A549 treated with dexamethasone at 1 μM for 4 hours (cell line): ENCODE data around the gene KRTAP5-5. TPM values are rescaled to one million over a fixed set of nuclear protein-coding genes. Genes with fewer than 3 reads are reported as not detected.

Experiments used
- total RNA-seq: library from RNA; stranded (reverse); fragments of 200-300 nt; extraction: Qiagen RNA extraction; gene quantifications from 5 replicates; pipeline ENCODE4 v1.2.3, GENCODE V29; 2022

KRTAP5-5 gene
- total RNA-seq: not detected in 5 replicates

GRCh38 chr11:1629326-1630185, at the start of gene KRTAP5-5:
Gene KRTAP5-5 (plus strand): TSS chr11:1629775. CDS start chr11:1629841, 66 bp downstream.

GRCh38 chr11:1584661-1585370, 44.8 kb upstream of the KRTAP5-5 start, which contains the start of gene KRTAP5-1:
Gene KRTAP5-1 (minus strand): TSS chr11:1585283. CDS start chr11:1585249, 34 bp downstream.

GRCh38 chr11:1597994-1598380, 31.6 kb upstream of the KRTAP5-5 start, which contains the start of gene KRTAP5-2:
Gene KRTAP5-2 (minus strand): TSS chr11:1598294. CDS start chr11:1598250, 44 bp downstream.

GRCh38 chr11:1608363-1608762, 21.2 kb upstream of the KRTAP5-5 start, which contains the start of gene KRTAP5-3:
Gene KRTAP5-3 (minus strand): TSS chr11:1608463. CDS start chr11:1608385, 78 bp downstream.

GRCh38 chr11:1622086-1622485, 7.5 kb upstream of the KRTAP5-5 start, which contains the start of gene KRTAP5-4:
Gene KRTAP5-4 (minus strand): TSS chr11:1622138. CDS start chr11:1622093, 45 bp downstream.

Other genes starting within 250 kb of the KRTAP5-5 start
- 3.9 to 7.2 TPM (median 5.8 TPM) in 5 replicates for gene BRSK2, start 239.8 kb upstream of the KRTAP5-5 start, total RNA-seq
- 36.3 to 40.7 TPM (median 39.2 TPM) in 5 replicates for gene MOB2, start 143.0 kb upstream of the KRTAP5-5 start, total RNA-seq
- gene DUSP8, start 57.5 kb upstream of the KRTAP5-5 start, total RNA-seq: 0.78 to 1.8 TPM (median 1.3 TPM) in 5 replicates
- not detected in 5 replicates for gene KRTAP5-1, start 44.5 kb upstream of the KRTAP5-5 start, total RNA-seq
- not detected in 5 replicates for gene KRTAP5-2, start 31.5 kb upstream of the KRTAP5-5 start, total RNA-seq
- gene KRTAP5-3, start 21.3 kb upstream of the KRTAP5-5 start, total RNA-seq: not detected in 5 replicates
- not detected in 5 replicates for gene KRTAP5-4, start 7.6 kb upstream of the KRTAP5-5 start, total RNA-seq
- gene KRTAP5-6, start 67.4 kb downstream of the KRTAP5-5 start, total RNA-seq: not detected in 5 replicates
- 1.1 to 2.7 TPM (median 1.3 TPM) in 5 replicates for gene IFITM10, start 120.8 kb downstream of the KRTAP5-5 start, total RNA-seq
- gene CTSD, start 134.2 kb downstream of the KRTAP5-5 start, total RNA-seq: 343 to 631 TPM (median 535 TPM) in 5 replicates
- gene SYT8, start 205.2 kb downstream of the KRTAP5-5 start, total RNA-seq: 0.26 to 0.73 TPM (median 0.42 TPM) in 5 replicates
- 0.31 to 0.33 TPM in 2 of 5 replicates, not detected in the others for gene TNNI2, start 209.2 kb downstream of the KRTAP5-5 start, total RNA-seq
- 1.6 to 2.9 TPM (median 2.0 TPM) in 5 replicates for gene LSP1, start 223.3 kb downstream of the KRTAP5-5 start, total RNA-seq